Measurements from ENCODE around the gene NPBWR2.
A peak's percentile ranks its signal among the peaks of the same experiment; 100 is the strongest.
"Not testable (repeated sequence)": the region's sequence is repeated elsewhere in the genome, so short reads cannot be mapped to it uniquely, and the experiment has no call there.

The NPBWR2 gene

DNA sequence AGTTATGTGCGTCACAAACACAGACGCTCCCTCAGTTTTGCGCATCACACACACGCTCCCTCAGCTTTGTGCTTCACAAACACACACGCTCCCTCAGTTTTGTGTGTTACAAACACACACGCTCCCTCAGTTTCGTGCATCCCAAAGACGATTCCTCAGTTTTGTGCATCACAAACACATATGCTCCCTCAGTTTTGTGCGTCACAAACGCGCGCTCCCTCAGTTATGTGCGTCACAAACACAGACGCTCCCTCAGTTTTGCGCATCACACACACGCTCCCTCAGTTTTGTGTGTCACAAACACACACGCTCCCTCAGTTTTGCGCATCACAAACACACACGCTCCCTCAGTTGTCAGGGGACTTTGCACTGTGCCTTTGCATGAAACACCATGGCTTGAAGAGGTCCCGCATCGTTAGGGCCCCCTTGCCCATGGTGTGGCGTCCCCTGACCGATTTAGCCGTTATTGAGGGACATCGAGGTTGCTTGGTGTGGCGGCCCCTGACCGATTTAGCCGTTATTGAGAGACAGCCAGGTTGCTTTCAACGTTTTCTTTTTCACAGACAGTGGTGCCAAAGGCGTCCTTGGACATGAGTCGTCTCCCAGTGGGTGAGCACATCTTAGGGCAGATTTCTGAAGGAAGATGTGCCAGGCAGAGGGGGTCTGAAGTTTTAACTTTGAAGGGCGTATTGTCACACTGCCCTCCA, 28.8 kb upstream of the NPBWR2 start:
- Mint-ChIP-seq H3K36me3 (ENCODE audit: low read depth) (no peaks in the 10 kb centered on the region), H3K27me3 (ENCODE audit: low read depth) (no peaks in the 10 kb centered on the region), H3K9me3 (no peaks in the 10 kb centered on the region), H3K4me1 (ENCODE audit: low read depth) (no peaks in the 10 kb centered on the region), H3K4me3 (no peak overlapping the region), H3K27ac (no peak overlapping the region)
- DNase-seq (ENCODE audit: low spot score) = no peak

DNA sequence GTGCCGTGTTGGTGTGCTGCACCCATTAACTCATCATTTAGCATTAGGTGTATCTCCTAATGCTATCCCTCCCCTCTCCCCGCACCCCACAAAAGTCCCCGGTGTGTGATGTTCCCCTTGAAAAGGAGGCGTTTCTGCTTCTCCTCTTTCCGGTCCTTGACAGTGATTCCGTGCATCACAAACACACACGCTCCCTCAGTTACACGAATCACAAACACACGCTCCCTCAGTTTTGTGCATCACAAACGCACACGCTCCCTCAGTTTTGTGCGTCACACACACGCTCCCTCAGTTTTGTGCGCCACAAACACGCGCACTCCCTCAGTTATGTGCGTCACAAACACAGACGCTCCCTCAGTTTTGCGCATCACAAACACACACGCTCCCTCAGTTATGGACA, 27.4 kb upstream of the NPBWR2 start:
- not testable (repeated sequence) for DNase-seq (ENCODE audit: low spot score); H3K4me1 Mint-ChIP-seq (ENCODE audit: low read depth); H3K36me3 Mint-ChIP-seq (ENCODE audit: low read depth); H3K27me3 Mint-ChIP-seq (ENCODE audit: low read depth); H3K9me3 Mint-ChIP-seq; H3K4me3 Mint-ChIP-seq; H3K27ac Mint-ChIP-seq

DNA sequence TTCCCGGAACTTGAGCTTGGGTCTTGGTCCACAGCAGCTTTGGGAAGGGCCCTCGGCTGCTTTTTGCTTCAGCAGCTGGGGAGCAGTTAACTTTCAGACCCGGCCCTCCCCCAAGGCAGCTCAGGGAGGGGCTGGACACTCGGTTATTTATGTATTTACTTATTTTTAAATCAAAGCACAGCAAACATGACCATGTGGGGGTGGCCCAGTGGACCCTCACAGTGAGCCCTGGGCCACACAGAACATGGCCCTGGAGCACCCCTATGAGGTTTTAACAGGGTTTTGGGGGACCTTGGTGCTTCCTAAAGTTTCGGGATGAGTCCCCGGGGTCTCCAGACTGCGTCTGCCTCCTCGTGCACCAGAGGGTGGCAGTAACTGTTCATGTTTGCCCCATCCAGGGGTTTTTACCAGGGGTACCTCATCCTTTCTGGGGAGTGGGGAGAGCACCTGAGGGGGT, 26.6 kb upstream of the NPBWR2 start:
- Mint-ChIP-seq H3K4me1 (ENCODE audit: low read depth) (no peaks in the 10 kb centered on the region), H3K9me3 (no peaks in the 10 kb centered on the region), H3K4me3 (no peak overlapping the region), H3K27me3 (ENCODE audit: low read depth) (peaks cover 2% of the 10 kb centered on the region), H3K36me3 (ENCODE audit: low read depth) (no peaks in the 10 kb centered on the region), H3K27ac (no peak overlapping the region)
- DNase-seq (ENCODE audit: low spot score) = no peak

DNA sequence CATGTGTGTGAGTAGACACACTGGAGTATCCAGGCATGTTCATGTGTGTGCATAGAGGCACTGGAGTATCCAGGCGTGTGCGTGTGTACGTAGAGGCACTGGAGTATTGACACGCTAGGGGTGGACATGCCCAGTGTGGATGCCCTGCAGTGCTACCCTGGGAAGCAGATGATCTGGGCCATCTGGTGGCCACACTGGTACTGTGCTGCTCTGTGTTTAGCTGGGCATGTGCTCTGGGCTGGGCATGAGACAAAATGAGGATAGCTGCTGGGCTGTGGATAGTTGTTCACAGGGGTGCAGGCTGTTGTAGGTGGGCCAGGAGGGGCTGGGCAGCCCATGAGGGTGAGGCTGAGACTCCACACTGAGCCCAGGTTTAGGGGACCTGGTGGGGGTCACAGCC, 24.0 kb upstream of the NPBWR2 start:
- no peak for DNase-seq (ENCODE audit: low spot score)

DNA sequence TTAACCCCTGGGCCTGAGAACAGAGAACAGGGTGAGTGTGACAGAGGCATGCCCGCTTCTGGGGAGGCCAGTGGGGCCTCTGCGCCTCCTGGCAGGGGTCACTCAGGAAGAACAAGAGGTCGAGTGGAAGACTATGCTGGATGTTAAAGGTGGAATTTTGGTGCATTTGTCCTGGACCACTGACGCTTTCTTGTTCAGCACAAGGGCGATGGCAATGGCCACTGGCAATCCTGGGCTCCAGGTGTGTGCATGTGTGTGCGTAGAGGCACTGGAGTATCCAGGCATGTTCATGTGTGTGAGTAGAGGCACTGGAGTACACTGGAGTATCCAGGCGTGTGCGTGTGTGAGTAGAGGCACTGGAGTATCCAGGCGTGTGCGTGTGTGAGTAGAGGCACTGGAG, 23.5 kb upstream of the NPBWR2 start:
- Mint-ChIP-seq H3K4me1 (ENCODE audit: low read depth) (no peaks in the 10 kb centered on the region), H3K27ac (no peak overlapping the region), H3K27me3 (ENCODE audit: low read depth) (peaks cover 8% of the 10 kb centered on the region), H3K9me3 (no peaks in the 10 kb centered on the region), H3K4me3 (no peak overlapping the region), H3K36me3 (ENCODE audit: low read depth) (no peaks in the 10 kb centered on the region)
- no peak for DNase-seq (ENCODE audit: low spot score)

More for the DNA sequence above, 24.0 kb upstream of the NPBWR2 start:
- Mint-ChIP-seq H3K27me3 (ENCODE audit: low read depth) (peaks cover 8% of the 10 kb centered on the region), H3K36me3 (ENCODE audit: low read depth) (no peaks in the 10 kb centered on the region), H3K4me3 (no peak overlapping the region), H3K4me1 (ENCODE audit: low read depth) (no peaks in the 10 kb centered on the region), H3K27ac (no peak overlapping the region), H3K9me3 (no peaks in the 10 kb centered on the region)

DNA sequence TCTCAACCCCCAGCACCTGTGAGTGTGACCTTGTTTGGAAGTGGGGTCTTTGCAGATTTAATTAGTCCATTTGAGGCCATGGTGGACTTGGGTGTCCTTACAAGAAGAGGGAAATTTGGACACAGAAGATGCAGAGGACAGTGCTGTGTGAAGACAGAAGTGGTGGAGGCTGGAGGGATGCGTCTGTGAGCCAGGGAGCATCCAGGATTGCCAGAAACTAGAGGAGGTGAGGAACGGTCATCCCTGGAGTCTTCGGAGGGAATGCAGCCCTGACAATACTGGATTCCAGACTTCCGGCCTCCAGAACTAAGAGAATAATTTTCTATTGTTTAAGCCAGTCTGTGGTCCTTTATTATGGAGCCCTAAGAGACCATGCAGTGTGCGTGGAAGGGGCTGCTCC, 22.9 kb upstream of the NPBWR2 start:
- DNase-seq (ENCODE audit: low spot score) = no peak
- H3K9me3 Mint-ChIP-seq = no peaks in the 10 kb centered on the region
- H3K36me3 Mint-ChIP-seq (ENCODE audit: low read depth) = no peaks in the 10 kb centered on the region
- H3K4me1 Mint-ChIP-seq (ENCODE audit: low read depth) = no peaks in the 10 kb centered on the region
- no peak overlapping the region for H3K4me3 Mint-ChIP-seq
- peaks cover 8% of the 10 kb centered on the region for H3K27me3 Mint-ChIP-seq (ENCODE audit: low read depth)
- no peak overlapping the region for H3K27ac Mint-ChIP-seq

DNA sequence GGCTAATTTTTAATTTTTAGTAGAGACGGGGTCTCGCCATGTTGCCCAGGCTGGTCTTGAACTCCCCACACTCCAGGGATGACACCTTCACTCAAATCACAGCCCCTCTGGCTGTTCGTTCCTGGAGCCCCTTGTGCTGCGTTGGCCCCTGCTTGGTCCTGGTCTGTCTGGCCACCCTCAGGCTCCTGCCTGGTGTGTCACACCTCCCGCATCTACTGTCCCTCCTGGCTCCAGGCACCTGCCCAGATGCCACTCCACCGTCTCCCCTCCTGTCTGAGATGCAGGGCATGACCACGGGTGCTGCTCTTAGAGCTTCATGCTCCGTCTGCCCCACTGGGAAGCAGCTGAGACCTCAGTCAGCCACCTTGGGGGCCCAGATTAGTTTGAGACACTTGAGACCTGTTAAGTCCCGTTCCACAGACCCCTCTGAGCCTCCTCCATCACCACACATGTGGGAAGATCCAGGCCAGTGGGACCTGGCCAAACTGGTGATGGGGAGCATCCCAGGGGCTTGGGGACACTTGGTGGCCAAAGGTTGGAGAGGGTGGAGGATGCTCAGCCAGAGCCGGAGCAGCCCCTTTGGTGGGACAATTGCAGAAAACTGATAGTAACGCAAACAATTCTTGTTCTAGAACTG, 21.9 kb upstream of the NPBWR2 start:
- Mint-ChIP-seq H3K4me1 (ENCODE audit: low read depth) (no peaks in the 10 kb centered on the region), H3K36me3 (ENCODE audit: low read depth) (no peaks in the 10 kb centered on the region), H3K4me3 (no peak overlapping the region), H3K9me3 (no peaks in the 10 kb centered on the region), H3K27me3 (ENCODE audit: low read depth) (peaks cover 12% of the 10 kb centered on the region), H3K27ac (no peak overlapping the region)
- no peak for DNase-seq (ENCODE audit: low spot score)

DNA sequence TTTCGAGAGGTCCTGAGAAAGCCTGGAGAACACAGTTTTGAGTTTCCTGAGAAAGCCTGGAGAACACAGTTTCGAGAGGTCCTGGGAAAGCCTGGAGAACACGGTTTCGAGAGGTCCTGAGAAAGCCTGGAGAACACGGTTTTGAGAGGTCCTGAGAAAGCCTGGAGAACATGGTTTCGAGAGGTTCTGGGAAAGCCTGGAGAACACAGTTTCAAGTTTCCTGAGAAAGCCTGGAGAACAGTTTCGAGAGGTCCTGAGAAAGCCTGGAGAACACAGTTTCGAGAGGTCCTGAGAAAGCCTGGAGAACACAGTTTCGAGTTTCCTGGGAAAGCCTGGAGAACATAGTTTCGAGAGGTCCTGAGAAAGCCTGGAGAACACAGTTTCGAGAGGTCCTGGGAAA, 16.2 kb upstream of the NPBWR2 start:
- H3K27ac Mint-ChIP-seq; H3K4me1 Mint-ChIP-seq (ENCODE audit: low read depth): not testable (repeated sequence)

DNA sequence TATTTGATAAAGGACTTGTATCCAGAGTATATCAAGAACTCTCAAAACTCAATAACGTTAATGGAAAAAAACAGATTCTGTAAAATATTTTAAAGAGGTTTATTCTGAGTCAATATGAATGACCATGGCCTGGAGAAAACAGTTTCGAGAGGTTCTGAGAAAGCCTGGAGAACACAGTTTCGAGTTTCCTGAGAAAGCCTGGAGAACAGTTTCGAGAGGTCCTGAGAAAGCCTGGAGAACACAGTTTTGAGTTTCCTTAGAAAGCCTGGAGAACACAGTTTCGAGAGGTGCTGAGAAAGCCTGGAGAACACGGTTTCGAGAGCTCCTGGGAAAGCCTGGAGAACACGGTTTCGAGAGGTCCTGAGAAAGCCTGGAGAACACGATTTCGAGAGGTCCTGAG, 15.6 kb upstream of the NPBWR2 start:
- not testable (repeated sequence) for H3K27ac Mint-ChIP-seq; H3K9me3 Mint-ChIP-seq; DNase-seq (ENCODE audit: low spot score); H3K4me1 Mint-ChIP-seq (ENCODE audit: low read depth); H3K4me3 Mint-ChIP-seq; H3K36me3 Mint-ChIP-seq (ENCODE audit: low read depth)
- peaks cover 22% of the 10 kb centered on the region for H3K27me3 Mint-ChIP-seq (ENCODE audit: low read depth)

More for the DNA sequence above, 16.2 kb upstream of the NPBWR2 start:
- H3K9me3 Mint-ChIP-seq; DNase-seq (ENCODE audit: low spot score); H3K36me3 Mint-ChIP-seq (ENCODE audit: low read depth); H3K4me3 Mint-ChIP-seq: not testable (repeated sequence)
- H3K27me3 Mint-ChIP-seq (ENCODE audit: low read depth) = peaks cover 25% of the 10 kb centered on the region

DNA sequence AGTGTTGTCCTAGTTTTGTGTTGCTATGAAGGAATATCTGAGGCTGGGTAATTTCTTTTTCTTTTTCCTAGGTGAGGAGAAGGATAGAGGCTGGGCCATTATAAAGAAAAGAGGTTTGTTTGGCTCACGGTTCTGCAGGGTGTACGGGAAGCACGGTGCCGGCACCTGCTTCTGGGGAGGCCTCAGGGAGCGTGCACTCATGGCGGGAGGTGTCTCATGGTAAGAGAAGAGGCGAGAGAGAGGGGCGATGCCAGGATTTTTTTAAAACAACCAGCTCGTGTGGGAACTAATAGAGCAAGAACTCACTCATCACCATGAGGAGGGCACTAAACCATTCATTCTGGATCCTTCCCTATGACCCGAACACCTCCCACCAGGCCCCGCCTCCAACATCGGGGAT, 14.2 kb upstream of the NPBWR2 start:
- H3K27ac Mint-ChIP-seq = no peak overlapping the region
- H3K4me3 Mint-ChIP-seq = no peak overlapping the region
- H3K9me3 Mint-ChIP-seq = no peaks in the 10 kb centered on the region
- H3K4me1 Mint-ChIP-seq (ENCODE audit: low read depth) = peaks cover 4% of the 10 kb centered on the region
- no peak for DNase-seq (ENCODE audit: low spot score)
- no peaks in the 10 kb centered on the region for H3K36me3 Mint-ChIP-seq (ENCODE audit: low read depth)
- H3K27me3 Mint-ChIP-seq (ENCODE audit: low read depth) = peaks cover 22% of the 10 kb centered on the region

DNA sequence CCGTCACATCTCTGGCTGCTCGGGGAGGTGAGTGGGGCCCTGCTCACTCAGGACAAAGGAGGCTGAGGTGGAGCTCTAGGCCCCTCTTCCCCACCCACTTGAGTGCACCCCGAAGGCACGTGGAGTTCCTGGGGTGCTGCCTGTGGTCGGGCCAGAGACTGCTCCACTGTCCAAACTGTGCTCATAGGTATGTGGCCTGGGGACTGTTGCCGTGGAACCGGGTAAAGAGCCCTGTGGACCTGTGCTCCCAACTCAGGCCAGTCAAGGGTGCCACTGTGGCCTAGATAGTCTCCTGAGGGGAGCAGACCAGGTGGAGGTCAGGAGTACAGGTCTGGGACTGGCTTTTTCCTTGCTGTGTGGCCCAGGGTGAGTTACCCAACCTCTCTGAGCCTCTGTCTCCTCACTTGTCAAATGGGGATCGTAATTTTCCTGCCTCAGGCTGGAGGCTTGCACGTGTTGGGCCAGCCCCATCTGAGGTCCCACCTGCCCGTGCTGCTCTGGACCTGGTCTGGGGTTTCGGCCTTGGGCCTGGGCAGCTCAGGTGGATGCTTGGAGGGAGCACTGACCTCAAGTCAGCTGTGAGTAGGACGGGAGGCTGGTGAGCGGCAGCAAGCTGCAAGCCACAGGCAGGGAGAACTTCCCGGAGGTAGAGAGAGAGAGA, 12.4 kb upstream of the NPBWR2 start:
- Mint-ChIP-seq H3K36me3 (ENCODE audit: low read depth) (no peaks in the 10 kb centered on the region), H3K9me3 (no peaks in the 10 kb centered on the region), H3K27ac (peak overlapping the region; percentile 76), H3K27me3 (ENCODE audit: low read depth) (peaks cover 22% of the 10 kb centered on the region), H3K4me3 (peak overlapping the region; percentile 73), H3K4me1 (ENCODE audit: low read depth) (peaks cover 4% of the 10 kb centered on the region)
- no peak for DNase-seq (ENCODE audit: low spot score)

DNA sequence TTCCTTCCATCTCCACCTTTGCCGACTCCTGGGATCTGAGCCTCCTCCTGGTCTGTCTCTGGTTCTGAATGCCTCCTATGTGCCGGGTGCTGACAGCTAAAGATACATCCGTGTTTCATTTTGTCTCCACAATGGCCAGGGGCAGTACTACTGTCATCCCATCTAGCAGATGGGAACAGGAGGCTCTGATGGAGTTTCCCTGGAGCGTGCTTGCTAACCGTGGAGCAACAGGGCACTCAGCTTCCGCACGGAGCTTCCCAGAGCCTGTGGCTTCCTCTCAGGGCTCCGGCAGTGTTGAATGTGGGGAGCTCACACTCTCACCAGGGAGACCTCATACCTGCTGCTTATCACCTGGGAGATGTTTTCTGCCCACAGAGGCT, 11.9 kb upstream of the NPBWR2 start:
- peaks cover 18% of the 10 kb centered on the region for H3K27me3 Mint-ChIP-seq (ENCODE audit: low read depth)
- no peak overlapping the region for H3K4me3 Mint-ChIP-seq
- no peaks in the 10 kb centered on the region for H3K36me3 Mint-ChIP-seq (ENCODE audit: low read depth)
- H3K27ac Mint-ChIP-seq = peak overlapping the region; percentile 36
- DNase-seq (ENCODE audit: low spot score) = no peak
- H3K4me1 Mint-ChIP-seq (ENCODE audit: low read depth) = peaks cover 4% of the 10 kb centered on the region
- H3K9me3 Mint-ChIP-seq = no peaks in the 10 kb centered on the region

DNA sequence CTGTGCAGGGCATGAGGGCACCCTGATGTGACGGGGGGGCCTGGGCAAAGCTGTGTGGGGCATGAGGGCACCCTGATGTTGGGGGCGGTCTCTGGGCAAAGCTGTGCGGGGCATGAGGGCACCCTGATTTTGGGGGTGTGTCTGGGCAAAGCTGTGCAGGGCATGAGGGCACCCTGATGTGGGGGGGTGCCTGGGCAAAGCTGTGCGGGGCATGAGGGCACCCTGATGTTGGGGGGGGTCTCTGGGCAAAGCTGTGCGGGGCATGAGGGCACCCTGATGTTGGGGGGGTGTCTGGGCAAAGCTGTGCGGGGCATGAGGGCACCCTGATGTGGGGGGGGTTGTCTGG, 10.0 kb upstream of the NPBWR2 start:
- H3K4me3 Mint-ChIP-seq; H3K36me3 Mint-ChIP-seq (ENCODE audit: low read depth); H3K9me3 Mint-ChIP-seq; H3K27ac Mint-ChIP-seq; DNase-seq (ENCODE audit: low spot score); H3K4me1 Mint-ChIP-seq (ENCODE audit: low read depth); H3K27me3 Mint-ChIP-seq (ENCODE audit: low read depth): not testable (repeated sequence)

DNA sequence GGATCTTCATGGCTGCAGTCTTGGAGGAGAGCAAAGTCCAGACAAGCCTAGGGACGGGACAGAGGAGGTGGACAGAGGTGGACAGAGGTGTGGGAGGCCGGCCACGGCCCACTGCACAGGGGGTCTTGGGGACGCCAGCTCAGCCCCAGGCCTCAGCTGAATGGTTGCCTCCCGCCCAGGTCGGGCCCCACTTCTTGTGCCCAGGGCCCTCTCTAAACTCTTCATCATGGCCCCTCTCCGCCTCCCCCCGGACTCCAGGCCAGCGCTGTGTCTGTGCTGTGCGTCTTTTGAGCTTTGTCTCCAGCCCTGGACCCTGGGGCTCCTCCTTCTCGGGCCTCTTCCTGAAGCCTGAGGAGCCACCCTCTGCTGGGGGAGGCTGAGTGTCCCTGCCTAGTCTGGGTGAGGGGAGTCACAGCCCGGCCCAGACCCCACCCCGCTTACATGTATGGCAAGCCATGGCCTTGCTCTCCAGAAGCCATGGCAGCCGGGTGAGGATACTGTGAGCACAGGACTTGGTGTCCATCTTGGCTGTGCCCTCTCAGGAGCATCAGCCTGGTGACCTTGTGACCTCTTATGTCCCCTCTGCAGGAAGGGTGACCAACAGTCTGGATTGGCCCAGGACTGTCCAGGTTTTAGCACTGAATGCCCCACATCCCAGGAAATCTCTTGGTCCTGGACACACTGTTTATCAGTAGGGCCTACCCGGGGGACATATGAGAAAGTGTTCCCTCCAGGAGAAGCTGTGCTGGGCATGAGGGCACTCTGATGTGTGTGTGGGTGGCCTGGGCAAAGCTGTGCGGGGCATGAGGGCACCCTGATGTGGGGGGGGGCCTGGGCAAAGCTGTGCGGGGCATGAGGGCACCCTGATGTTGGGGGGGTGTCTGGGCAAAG, 9.4 kb upstream of the NPBWR2 start:
- Mint-ChIP-seq H3K36me3 (ENCODE audit: low read depth) (no peaks in the 10 kb centered on the region), H3K27me3 (ENCODE audit: low read depth) (peaks cover 9% of the 10 kb centered on the region), H3K4me1 (ENCODE audit: low read depth) (peaks cover 4% of the 10 kb centered on the region), H3K9me3 (no peaks in the 10 kb centered on the region), H3K27ac (no peak overlapping the region), H3K4me3 (no peak overlapping the region)
- peak; percentile 3 for DNase-seq (ENCODE audit: low spot score)
